Measurements from ENCODE around the gene ZFR2.

ZFR2 gene

DNA sequence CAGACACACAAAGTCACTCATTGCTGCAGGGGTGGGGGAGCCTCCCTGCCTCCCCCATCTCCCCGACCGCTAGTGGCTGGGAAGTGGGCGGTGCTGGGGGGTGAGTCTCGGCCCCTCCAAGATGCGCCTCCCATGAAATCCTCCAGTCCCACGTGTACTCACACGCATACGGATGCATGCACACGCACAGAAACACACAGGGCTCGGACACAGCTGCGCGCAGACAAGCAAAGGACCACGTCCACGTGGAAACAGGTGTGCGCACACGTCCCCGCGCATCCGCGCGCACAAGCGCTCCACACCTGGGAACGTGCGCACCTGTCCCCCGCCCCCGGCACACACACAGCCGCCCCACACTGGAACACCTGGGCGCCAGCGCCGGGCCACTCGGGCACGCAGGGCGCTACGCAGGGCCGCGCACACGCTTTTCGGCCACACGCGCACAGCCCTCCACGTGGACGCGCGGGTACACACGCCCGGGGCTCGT lies 83.3 kb downstream of the ZFR2 start:
- H3K4me3 ChIP-seq (ENCODE audit: low read depth, low read length) = no peak overlapping the region
- TF ChIP-seq, protein P1, sequence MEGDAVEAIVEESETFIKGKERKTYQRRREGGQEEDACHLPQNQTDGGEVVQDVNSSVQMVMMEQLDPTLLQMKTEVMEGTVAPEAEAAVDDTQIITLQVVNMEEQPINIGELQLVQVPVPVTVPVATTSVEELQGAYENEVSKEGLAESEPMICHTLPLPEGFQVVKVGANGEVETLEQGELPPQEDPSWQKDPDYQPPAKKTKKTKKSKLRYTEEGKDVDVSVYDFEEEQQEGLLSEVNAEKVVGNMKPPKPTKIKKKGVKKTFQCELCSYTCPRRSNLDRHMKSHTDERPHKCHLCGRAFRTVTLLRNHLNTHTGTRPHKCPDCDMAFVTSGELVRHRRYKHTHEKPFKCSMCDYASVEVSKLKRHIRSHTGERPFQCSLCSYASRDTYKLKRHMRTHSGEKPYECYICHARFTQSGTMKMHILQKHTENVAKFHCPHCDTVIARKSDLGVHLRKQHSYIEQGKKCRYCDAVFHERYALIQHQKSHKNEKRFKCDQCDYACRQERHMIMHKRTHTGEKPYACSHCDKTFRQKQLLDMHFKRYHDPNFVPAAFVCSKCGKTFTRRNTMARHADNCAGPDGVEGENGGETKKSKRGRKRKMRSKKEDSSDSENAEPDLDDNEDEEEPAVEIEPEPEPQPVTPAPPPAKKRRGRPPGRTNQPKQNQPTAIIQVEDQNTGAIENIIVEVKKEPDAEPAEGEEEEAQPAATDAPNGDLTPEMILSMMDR (IDR thresholded peaks at IDR 0.05; ENCODE audit: insufficient read depth, low read depth, low read length, missing control alignments) = no peak
- no peak for DNase-seq (ENCODE audit: low read depth)

DNA sequence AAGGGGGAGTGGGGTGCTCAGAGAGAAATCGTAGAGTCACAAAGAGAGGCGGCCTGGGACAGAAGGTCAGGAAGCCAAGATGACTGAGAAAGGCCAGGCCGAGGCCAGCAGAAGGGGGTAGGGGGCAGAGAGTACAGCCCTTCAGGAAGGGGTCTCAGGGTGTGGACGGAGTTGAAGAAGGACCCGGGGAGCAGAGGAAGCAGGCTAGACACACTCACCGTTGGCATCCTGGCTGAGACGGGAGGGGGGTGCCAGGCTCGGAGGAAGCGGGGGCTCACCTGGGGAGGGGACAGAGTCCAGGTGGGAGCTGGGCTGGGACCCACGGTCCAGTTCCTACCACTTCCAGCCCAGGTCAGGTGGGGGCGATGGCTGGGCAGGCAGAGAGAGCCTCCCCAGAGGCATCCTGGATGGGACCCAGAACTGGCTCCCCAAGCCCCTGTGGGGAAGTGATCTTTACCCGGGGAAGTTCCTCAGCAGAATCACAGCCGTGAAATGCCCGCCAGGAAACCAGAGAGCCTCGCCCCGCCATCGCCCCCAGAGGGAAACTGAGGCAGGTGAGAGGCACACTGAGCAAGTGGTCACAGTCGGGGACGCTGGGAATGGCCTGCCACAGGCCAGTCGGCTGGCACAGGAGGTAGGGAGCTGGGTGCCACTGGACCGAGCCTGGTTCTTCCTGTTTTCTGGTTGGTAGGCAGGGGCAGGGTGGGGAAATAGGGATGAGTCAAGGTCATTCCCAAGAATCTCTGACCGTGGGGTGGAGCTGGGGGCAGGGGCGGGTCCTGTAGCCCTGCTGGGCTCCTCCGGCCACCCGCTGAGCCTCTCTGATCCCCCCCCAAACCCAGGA lies 84.0 kb downstream of the ZFR2 start:
- no peak overlapping the region for H3K4me3 ChIP-seq (ENCODE audit: low read depth, low read length)
- no peak for DNase-seq (ENCODE audit: low read depth)
- TF ChIP-seq, protein P1 (IDR thresholded peaks at IDR 0.05; ENCODE audit: insufficient read depth, low read depth, low read length, missing control alignments) = no peak

DNA sequence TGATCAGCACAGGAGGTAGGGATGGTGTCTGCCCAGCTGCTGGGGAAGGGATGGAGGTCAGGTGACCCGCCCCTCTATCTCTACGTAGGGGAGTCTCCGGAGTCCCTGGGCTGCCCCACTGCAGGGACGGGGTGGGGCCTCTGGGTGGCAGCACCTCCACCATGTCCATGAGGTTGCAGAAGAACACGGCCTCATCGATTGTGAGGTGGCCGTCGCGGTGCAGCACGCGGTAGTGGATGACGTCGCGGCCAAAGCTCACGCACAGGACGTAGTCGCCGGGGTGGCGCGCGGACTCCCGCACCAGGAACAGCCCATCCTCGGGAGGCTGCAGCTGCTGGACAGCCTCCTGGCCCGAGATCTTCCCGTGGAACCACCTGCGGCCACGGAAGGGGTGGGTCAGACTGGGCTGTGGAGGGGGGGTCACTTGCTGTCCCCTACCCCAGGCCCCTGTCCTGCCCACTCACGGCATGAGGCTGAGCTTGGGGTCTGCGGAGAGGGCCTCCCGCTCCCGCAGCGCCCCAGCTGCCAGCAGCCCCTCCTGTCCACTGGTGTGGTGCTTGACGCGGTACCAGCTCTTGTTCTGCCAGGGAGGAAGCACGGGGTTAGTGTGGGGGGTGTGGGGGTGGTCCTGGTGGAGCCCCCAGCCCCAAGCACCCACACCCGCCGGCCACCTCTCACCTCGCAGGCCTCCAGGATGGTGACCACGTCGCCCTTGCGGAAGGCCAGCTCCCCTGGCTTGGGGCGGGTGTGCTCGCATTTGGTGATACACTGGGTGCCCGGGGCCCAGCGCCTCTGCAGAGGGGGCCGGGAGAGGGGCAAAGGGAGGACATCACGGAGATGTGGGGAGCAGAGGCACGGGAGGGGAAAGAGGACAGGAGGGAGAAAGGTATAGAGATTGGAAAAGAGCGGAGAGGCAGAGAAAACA lies 84.9 kb downstream of the ZFR2 start:
- DNase-seq (ENCODE audit: low read depth) = no peak
- TF ChIP-seq, protein P1 (IDR thresholded peaks at IDR 0.05; ENCODE audit: insufficient read depth, low read depth, low read length, missing control alignments) = peak; percentile 28
- H3K4me3 ChIP-seq (ENCODE audit: low read depth, low read length) = no peak overlapping the region

DNA sequence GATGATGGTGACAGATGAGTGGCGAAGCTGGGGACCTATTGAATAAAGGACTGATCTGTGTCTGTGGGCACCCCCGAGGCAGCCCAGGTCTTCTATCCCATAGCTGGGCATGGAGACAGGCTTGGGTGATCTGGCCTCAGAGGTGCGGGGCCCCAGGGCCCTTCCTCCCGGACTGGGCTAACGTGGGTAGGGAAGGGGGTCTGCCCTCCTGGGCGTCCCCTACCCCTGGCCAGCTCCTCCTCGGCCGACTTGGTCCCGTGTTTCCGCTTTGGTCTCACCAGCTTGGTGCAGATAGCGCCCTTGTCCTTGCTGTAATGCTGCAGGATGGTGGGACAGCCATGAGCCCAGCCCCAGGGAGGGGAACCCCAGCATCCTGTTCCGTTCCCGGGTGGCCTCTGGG lies 85.9 kb downstream of the ZFR2 start:
- TF ChIP-seq, protein P1 (IDR thresholded peaks at IDR 0.05; ENCODE audit: insufficient read depth, low read depth, low read length, missing control alignments) = no peak
- no peak for DNase-seq (ENCODE audit: low read depth)
- no peak overlapping the region for H3K4me3 ChIP-seq (ENCODE audit: low read depth, low read length)

DNA sequence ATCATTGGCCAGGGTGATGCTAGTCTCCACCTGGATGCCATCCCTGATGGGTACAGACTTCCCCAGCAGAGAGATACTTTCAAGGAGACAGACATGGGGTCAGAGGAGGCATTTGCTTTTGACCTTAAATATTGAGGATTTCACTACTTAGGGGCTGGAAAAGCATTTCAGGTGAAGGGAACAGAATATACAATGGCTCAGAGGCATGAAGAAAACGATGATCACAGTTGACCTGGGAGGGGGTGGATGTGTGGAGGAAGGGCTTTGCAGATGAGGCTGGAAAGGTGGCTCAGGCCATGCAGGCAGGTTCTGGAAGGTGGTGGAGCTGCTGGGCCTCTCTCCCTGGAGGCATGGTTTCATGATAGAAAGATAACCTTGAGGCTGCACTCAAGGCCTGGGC lies 86.5 kb downstream of the ZFR2 start:
- DNase-seq (ENCODE audit: low read depth) = no peak
- H3K4me3 ChIP-seq (ENCODE audit: low read depth, low read length) = no peak overlapping the region
- TF ChIP-seq, protein P1 (IDR thresholded peaks at IDR 0.05; ENCODE audit: insufficient read depth, low read depth, low read length, missing control alignments) = no peak

DNA sequence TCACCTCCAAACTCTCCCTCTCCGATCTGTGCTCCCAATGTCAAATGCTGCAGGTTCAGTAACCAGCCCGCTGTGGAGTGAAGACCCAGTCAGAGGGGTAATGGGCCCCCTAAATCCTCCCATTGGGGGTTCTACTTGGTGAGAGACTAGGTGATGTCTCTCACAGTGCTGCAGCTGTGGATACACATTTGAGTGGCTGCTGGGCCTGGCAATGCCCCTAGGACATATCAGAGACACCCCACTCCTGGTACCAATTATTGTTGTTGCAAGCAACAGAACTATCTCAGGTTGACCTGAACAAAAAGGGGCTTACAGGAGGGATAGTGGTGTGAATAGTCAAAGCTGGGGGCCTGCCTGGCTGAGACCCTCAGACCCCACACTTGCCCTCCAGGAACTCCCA lies 87.2 kb downstream of the ZFR2 start:
- TF ChIP-seq, protein P1 (IDR thresholded peaks at IDR 0.05; ENCODE audit: insufficient read depth, low read depth, low read length, missing control alignments) = no peak
- DNase-seq (ENCODE audit: low read depth) = no peak
- H3K4me3 ChIP-seq (ENCODE audit: low read depth, low read length) = no peak overlapping the region

Data from GM12865 (cell line).